GM12878 (cell line): Measurements from ENCODE around the gene C3orf70. TPM values are rescaled to one million over a fixed set of nuclear protein-coding genes. Genes with fewer than 3 reads are reported as not detected.

Experiments
- ATAC-seq: fragments of 200-7000 bp; cut with Tn5 transposase; 3 replicates; pipeline ENCODE4 v1.9.1; 2020; ENCODE audit warnings: mild to moderate bottlenecking, moderate library complexity
- BruUV-seq: library from RNA; stranded (reverse); fragments of 400-500 nt; replicated peaks from 2 replicates; lab custom pipeline; 2021; lab: Mats Ljungman, UMichigan
- CTCF ChIA-PET: fragments of 300-600 bp; sonication (Branson Sonifier 250); formaldehyde crosslinking; extraction: SDS; loops from one replicate; lab custom pipeline; 2021; ENCODE audit warnings: inconsistent platforms; lab: Yijun Ruan, JAX
- POLR2A ChIA-PET: fragments of 350-600 bp; formaldehyde crosslinking; extraction: SDS; loops from one replicate; lab custom pipeline; 2021; ENCODE audit warnings: inconsistent platforms; lab: Charles Lee
- RAD21 ChIA-PET: fragments of 300-600 bp; sonication (Branson Sonifier 250); formaldehyde crosslinking; loops from one replicate; lab custom pipeline; 2023; ENCODE audit warnings: antibody characterized with exemption; ENCODE audit not compliant: unreplicated experiment; lab: Charles Lee
- SMC1A ChIA-PET: fragments of 300-600 bp; sonication (Branson Sonifier 250); formaldehyde crosslinking; loops from one replicate; lab custom pipeline; 2023; ENCODE audit not compliant: unreplicated experiment, uncharacterized antibody; lab: Charles Lee
- DNase-seq: peaks from one replicate; pipeline ENCODE4 v3.0.0-alpha.2; 2011; ENCODE audit warnings: low read depth, low spot score
- FAIRE-seq: peaks from 3 replicates; lab custom pipeline; 2011; peaks lifted over from hg19 to GRCh38; lab: Jason Lieb, UNC
- H2AFZ ChIP-seq: 2 replicates; pipeline ENCODE4 v1.6.0; 2011; ENCODE audit warnings: low read depth, low read length, control low read depth; ENCODE audit not compliant: control insufficient read depth
- H3K27ac ChIP-seq: 2 replicates; pipeline ENCODE4 v1.5.1; 2011; ENCODE audit warnings: control low read depth; ENCODE audit not compliant: control insufficient read depth, insufficient read depth
- H3K27me3 ChIP-seq, 2 experiments: replicated peaks in 1 of 2; 2 replicates each; pipeline versions ENCODE4 v1.6.0 to v1.6.1; 2011; ENCODE audit warnings: low read length in 1 of 2; ENCODE audit not compliant: control insufficient read depth in 2 of 2, insufficient read depth in 2 of 2
- H3K36me3 ChIP-seq, 2 experiments: 2 replicates each; pipeline ENCODE4 v1.5.1; 2011; ENCODE audit warnings: low read length in 1 of 2; ENCODE audit not compliant: control insufficient read depth in 2 of 2, insufficient read depth in 2 of 2
- H3K4me1 ChIP-seq: 2 replicates; pipeline ENCODE4 v1.6.1; 2011; ENCODE audit warnings: mild to moderate bottlenecking, low read length, moderate library complexity, mixed read lengths; ENCODE audit not compliant: control insufficient read depth, insufficient read depth
- H3K4me2 ChIP-seq: 2 replicates; pipeline ENCODE4 v1.6.0; 2011; ENCODE audit warnings: control low read depth; ENCODE audit not compliant: control insufficient read depth, insufficient read depth
- H3K4me3 ChIP-seq: fragments of 200-600 bp; sonication (generic); 2 replicates; pipeline ENCODE4 v1.5.1; 2016
- H3K79me2 ChIP-seq: 2 replicates; pipeline ENCODE4 v1.6.0; 2011; ENCODE audit warnings: low read length; ENCODE audit not compliant: control insufficient read depth, insufficient read depth
- H3K9ac ChIP-seq: 2 replicates; pipeline ENCODE4 v1.8.0; 2011; ENCODE audit warnings: low read length, control low read depth, mixed read lengths; ENCODE audit not compliant: control insufficient read depth, insufficient read depth
- H3K9me3 ChIP-seq: replicated peaks from 3 replicates; pipeline ENCODE4 v1.5.1; 2011; ENCODE audit warnings: mild to moderate bottlenecking, low read length; ENCODE audit not compliant: control insufficient read depth, insufficient read depth
- H4K20me1 ChIP-seq: 2 replicates; pipeline ENCODE4 v1.6.0; 2011; ENCODE audit not compliant: control insufficient read depth, insufficient read depth
- CHD1 ChIP-seq: IDR thresholded peaks from 2 replicates; pipeline ENCODE4 v1.6.1; 2012; ENCODE audit warnings: low read depth, low read length, improper control_type of control experiment
- CTCF ChIP-seq, 3 experiments: IDR thresholded peaks in 2 of 3; conservative IDR thresholded peaks in 1 of 3; 2 replicates each; pipeline ENCODE4 v1.5.1; 2011; ENCODE audit warnings: low read depth in 3 of 3, low read length in 3 of 3, mild to moderate bottlenecking in 3 of 3, control low read depth in 2 of 3, moderate library complexity in 2 of 3, inconsistent platforms in 1 of 3, mixed read lengths in 1 of 3; ENCODE audit not compliant: control insufficient read depth in 2 of 3, insufficient read depth in 1 of 3; ENCODE audit errors: extremely low read depth in 1 of 3
- FOXM1 ChIP-seq: IDR thresholded peaks from 2 replicates; pipeline ENCODE4 v1.6.1; 2012; ENCODE audit warnings: low read depth, mild to moderate bottlenecking, inconsistent platforms, low read length, moderate library complexity
- RUNX3 ChIP-seq: IDR thresholded peaks from 2 replicates; pipeline ENCODE4 v1.6.1; 2012; ENCODE audit warnings: low read length, inconsistent platforms
- ZZZ3 ChIP-seq: IDR thresholded peaks from 2 replicates; pipeline ENCODE4 v1.6.1; 2011; ENCODE audit warnings: low read depth; ENCODE audit not compliant: control insufficient read depth, insufficient read length
- WGBS: methylation state at CpG from one replicate; pipeline ENCODE4 v1.1.6; 2016; ENCODE audit warnings: low lambda C conversion rate; ENCODE audit not compliant: insufficient replicate concordance, insufficient coverage; ENCODE audit errors: missing lambda C conversion rate; 5-methylcytosine and 5-hydroxymethylcytosine counted together
- in situ Hi-C: fragments of 300-500 bp; cut with MboI; formaldehyde crosslinking; loops from 9 replicates; pipeline ENCODE4 v1.14.3; 2018; ENCODE audit warnings: mixed read lengths
- intact Hi-C: fragments of 100-400 bp; cut with micrococcal nuclease; formaldehyde crosslinking; loops from one replicate; pipeline ENCODE4 v1.14.2; 2022; ENCODE audit not compliant: unreplicated experiment
- polyA plus RNA-seq, 11 experiments: library from polyadenylated mRNA; depleted of rRNA in 4 of 11; unstranded in 6 of 11; stranded (reverse) in 5 of 11; fragments of >200 nt; fragmentation: Nextera tagmentation in 4 of 11; fragmentation: Illumina TruSeq in 1 of 11; extraction: Ambion mirVana in 4 of 11; extraction: Trizol in 1 of 11; gene quantifications; 1 replicate in 1 of 11; 2 replicates in 10 of 11; pipeline versions ENCODE4 v1.2.1 to v1.2.3, GENCODE V29; 2011 to 2016; ENCODE audit warnings: inconsistent platforms in 2 of 11, missing spikeins in 2 of 11, low read depth in 1 of 11
- total RNA-seq, 4 experiments: library from RNA; depleted of rRNA in 3 of 4; stranded (reverse); fragments of >200 nt in 3 of 4; fragmentation: Illumina TruSeq in 1 of 4; extraction: Trizol in 1 of 4; gene quantifications; 2 replicates each; pipeline versions ENCODE4 v1.2.1 to v1.2.3, GENCODE V29; 2013 to 2021

The C3orf70 gene
- total and polyA plus RNA-seq, 10 of the 15 experiments (the other 5 are each of a cell fraction or from before 2014, with no cell fraction given): 0.03 to 0.04 TPM; not detected in 8

GRCh38 chr3:185065059-185065458 is 87.8 kb downstream of the C3orf70 start:
- ChIA-PET SMC1A (interaction anchor here (1.0 kb wide), 2 partner anchors 14 to 111 kb away, joined by 3 to 4 read pairs; no protein-coding TSS in a partner anchor), POLR2A (interaction anchor here (0.5 kb wide), 1 partner anchor 160 kb away, joined by 3 read pairs; no protein-coding TSS in a partner anchor), CTCF (interaction anchor here (0.6 to 0.7 kb wide), 3 partner anchors 114 to 304 kb away, joined by 3 to 4 read pairs (median 3); no protein-coding TSS in a partner anchor), RAD21 (interaction anchor here (0.6 to 1.2 kb wide), 2 partner anchors 111 to 241 kb away, joined by 3 read pairs; no protein-coding TSS in a partner anchor)
- no TSS peak for BruUV-seq
- Histone ChIP-seq H3K4me1 (no peaks in the 10 kb centered on the region), H3K27me3 (no peaks in the 10 kb centered on the region), H3K9me3 (peaks cover 3% of the 10 kb centered on the region; the same call in 1 of the 3 replicates), H3K36me3 (no peaks in the 10 kb centered on the region), H3K79me2 (no peaks in the 10 kb centered on the region), H4K20me1 (no peaks in the 10 kb centered on the region), H3K9ac (no peak overlapping the region), H2AFZ (no peak overlapping the region), H3K4me2 (no peak overlapping the region), H3K27ac (no peak overlapping the region), H3K4me3 (no peak overlapping the region)
- no peak for TF ChIP-seq FOXM1
- peak in 1 of 3 experiments; percentile 9; a peak in 1 of 6 replicates for TF ChIP-seq CTCF (IDR thresholded peaks at IDR 0.05 in 2 of 3, conservative IDR thresholded peaks at IDR 0.05 in 1 of 3; ENCODE audit: control insufficient read depth in 2 of 3, extremely low read depth in 1 of 3, insufficient read depth in 1 of 3, low read depth in 3 of 3, low read length in 3 of 3)
- intact Hi-C loops: no loop called here
- WGBS: 71% methylated on average over 3 of the region's 3 CpGs
- ATAC-seq (peak; percentile 36; the same call in 2 of the 3 replicates), DNase-seq (no peak), FAIRE-seq (no peak)
- in situ Hi-C loops: no loop called here

- Histone ChIP-seq H3K27me3 (no peaks in the 10 kb centered on the region), H3K36me3 (no peaks in the 10 kb centered on the region), H3K4me3 (no peak overlapping the region), H3K4me1 (no peaks in the 10 kb centered on the region), H2AFZ (no peak overlapping the region), H3K9me3 (peaks cover 3% of the 10 kb centered on the region; the same call in 1 of the 3 replicates), H3K27ac (no peak overlapping the region), H3K4me2 (no peak overlapping the region), H3K79me2 (no peaks in the 10 kb centered on the region), H3K9ac (no peak overlapping the region), H4K20me1 (no peaks in the 10 kb centered on the region)
- in situ Hi-C loops (no loop called here), intact Hi-C loops (no loop called here)
- FAIRE-seq (no peak), ATAC-seq (peak; percentile 31; the same call in 2 of the 3 replicates), DNase-seq (no peak)
- POLR2A ChIA-PET: no interaction called here
- 19% methylated on average over 3 of the region's 3 CpGs for WGBS
- BruUV-seq: no TSS peak
- SMC1A ChIA-PET: no interaction called here
- RAD21 ChIA-PET: no interaction called here
- TF ChIP-seq ZZZ3 (no peak), CHD1 (no peak), RUNX3 (peak; percentile 30; the same call in 1 of the 2 replicates)
- CTCF ChIA-PET: interaction anchor here (0.6 to 0.7 kb wide), 2 partner anchors 295 to 550 kb away, joined by 3 to 4 read pairs; no protein-coding TSS in a partner anchor
Observed at GRCh38 chr3:185063431-185063830, 89.4 kb downstream of the C3orf70 start.
